Muscle of leg (tissue), 11 donors: ENCODE results near the gene STARD3. TPM values are rescaled to one million over a fixed set of nuclear protein-coding genes. Genes with fewer than 3 reads are reported as not detected.

ENCODE experiments used
- DNase-seq: peaks from one replicate; pipeline ENCODE4 v3.0.0; 2013
- H3K27ac ChIP-seq: one replicate; pipeline ENCODE4 v1.5.1; 2013; ENCODE audit warnings: mild to moderate bottlenecking, low read length, control low read depth
- H3K27me3 ChIP-seq: one replicate; pipeline ENCODE4 v1.6.1; 2013; ENCODE audit warnings: low read length; ENCODE audit not compliant: control insufficient read depth, insufficient read depth
- H3K36me3 ChIP-seq: one replicate; pipeline ENCODE4 v1.6.1; 2013; ENCODE audit warnings: low read length; ENCODE audit not compliant: control insufficient read depth, insufficient read depth
- H3K4me1 ChIP-seq: one replicate; pipeline ENCODE4 v1.6.1; 2013; ENCODE audit warnings: low read length; ENCODE audit not compliant: control insufficient read depth, insufficient read depth
- H3K4me3 ChIP-seq: one replicate; pipeline ENCODE4 v1.5.1; 2013; ENCODE audit warnings: low read length, control low read depth
- H3K9me3 ChIP-seq: replicated peaks from 2 replicates; pipeline ENCODE4 v1.6.1; 2013; ENCODE audit warnings: low read depth, low read length; ENCODE audit not compliant: control insufficient read depth
- WGBS: methylation state at CpG from one replicate; pipeline ENCODE4 v1.1.5; 2013; ENCODE audit warnings: missing lambda C conversion rate; ENCODE audit not compliant: insufficient coverage; 5-methylcytosine and 5-hydroxymethylcytosine counted together
- polyA plus RNA-seq, 8 donors: library from polyadenylated mRNA; unstranded; fragments of 120-200 nt; gene quantifications; one replicate each; pipeline versions ENCODE4 v1.2.1 to v1.2.3, GENCODE V29; 2013; ENCODE audit warnings: inconsistent platforms in 1 of 8, low replicate concordance in 1 of 8; ENCODE audit not compliant: insufficient read length in 8 of 8, insufficient read depth in 1 of 8
- total RNA-seq: library from RNA; stranded (reverse); fragments of 120-200 nt; gene quantifications from one replicate; pipeline ENCODE4 v1.2.4, GENCODE V29; 2013

STARD3 gene
- total and polyA plus RNA-seq, 9 donors, result 12.5 to 41.5 (median 32.5) TPM

DNA sequence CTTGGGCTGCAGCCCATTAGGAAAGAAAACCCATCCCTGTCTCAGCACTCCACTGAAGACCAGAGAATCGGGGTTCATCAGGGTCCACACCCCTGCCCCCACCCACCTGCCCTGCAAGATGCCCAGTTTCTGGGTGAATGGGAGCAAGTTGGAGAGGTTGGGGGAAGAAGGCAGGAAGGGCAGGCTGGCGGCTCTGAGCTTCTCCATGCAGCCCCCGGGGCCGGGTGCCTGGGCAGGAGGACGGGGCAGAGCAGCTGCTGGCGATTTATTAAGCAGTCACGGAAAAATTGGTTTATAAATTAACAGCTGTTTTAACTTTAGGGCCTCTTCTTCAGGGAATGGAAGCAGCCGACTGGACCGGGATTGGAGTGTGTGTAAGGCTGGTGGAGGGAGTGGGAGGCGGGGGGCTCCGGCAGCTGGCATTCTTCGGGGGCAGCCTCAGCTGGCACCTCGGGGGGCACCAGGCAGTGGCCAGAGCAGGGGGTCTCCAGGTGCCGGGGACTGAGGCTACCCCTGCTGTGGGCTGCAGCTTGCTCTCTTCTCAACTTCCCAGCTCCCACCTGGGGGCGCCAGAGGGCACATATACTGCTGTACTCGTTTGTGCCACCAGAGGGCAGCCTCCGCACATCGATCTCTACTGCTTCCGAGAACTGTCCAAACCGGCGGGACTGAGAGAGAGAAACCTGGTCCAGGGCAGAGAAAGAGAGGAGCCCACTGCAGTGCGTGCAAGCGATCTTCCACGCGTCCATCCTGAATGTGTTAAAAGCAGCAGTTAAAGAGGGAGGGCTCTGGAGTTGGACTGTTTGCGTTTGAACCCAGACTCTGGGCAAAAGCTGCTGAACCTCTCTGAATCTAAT is 15.2 kb upstream of the STARD3 start:
- no peak overlapping the region for H3K4me3 ChIP-seq
- DNase-seq, result peak; percentile 89
- WGBS, result 7% methylated on average over 21 of the region's 26 CpGs
- H3K4me1 ChIP-seq, result peaks cover 33% of the 10 kb centered on the region
- no peak overlapping the region for H3K27ac ChIP-seq
- no peaks in the 10 kb centered on the region for H3K9me3 ChIP-seq
- H3K27me3 ChIP-seq, result peaks cover 62% of the 10 kb centered on the region
- no peaks in the 10 kb centered on the region for H3K36me3 ChIP-seq

DNA sequence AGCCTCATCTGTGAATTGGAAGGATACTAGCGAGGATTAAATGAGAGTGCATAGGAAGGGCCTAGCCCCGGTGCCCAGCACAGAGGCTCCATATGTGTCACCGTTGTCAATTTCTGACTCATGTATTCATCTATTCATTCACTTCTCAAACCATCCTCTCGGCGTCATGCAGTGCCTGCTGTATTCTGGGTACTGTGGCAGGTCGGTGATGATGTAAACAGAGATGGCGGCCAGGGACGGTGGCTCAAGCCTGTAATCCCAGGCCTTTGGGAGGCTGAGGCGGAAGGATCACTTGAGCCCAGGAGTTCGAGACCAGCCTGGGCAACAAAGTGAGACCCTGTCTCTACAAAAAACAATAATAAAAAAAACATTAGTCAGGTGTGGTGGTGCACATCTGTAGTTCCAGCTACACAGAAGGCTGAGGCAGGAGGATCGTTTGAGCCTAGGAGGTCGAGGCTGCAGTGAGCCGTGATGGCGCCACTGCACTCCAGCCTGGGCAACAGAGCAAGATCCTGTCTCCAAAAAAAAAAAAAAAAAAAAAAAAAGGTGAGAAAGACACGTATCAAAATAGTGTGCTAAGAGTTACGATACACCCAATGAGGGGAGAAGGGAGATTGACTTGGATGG is 14.5 kb upstream of the STARD3 start:
- Histone ChIP-seq H3K27me3 (peaks cover 61% of the 10 kb centered on the region), H3K27ac (no peak overlapping the region), H3K4me1 (peaks cover 36% of the 10 kb centered on the region), H3K4me3 (no peak overlapping the region), H3K36me3 (no peaks in the 10 kb centered on the region), H3K9me3 (no peaks in the 10 kb centered on the region)
- WGBS, result 59% methylated on average over 5 of the region's 16 CpGs
- DNase-seq, result no peak

DNA sequence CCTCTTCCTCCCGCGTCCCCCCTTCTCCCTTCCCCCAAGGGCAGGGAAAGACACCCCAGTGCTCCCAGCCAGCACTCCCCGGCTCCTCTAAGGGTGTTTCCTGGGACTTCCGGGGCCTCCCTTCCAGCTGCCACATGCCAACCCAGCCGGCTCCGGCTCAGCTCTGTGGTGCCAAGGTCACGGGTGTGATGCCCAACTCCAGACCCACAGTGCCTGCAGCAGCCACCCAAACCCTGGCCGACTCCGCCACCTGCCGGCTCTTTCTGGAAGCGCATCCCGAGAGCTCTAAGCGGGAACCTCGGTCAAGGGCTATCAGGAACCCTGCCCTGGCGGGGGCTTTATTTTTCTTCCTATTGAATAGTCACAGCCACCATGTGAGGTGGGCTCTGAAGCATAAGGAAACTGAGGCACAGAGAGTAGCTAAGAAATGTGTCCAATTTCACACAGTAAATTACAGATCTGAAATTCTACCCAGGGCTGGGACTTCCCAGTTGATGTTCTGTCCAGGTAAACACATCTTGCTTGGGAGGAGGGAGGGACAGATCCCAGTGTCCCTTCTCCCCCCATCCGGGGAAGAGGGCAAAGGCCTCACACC is 13.5 kb upstream of the STARD3 start:
- 5% methylated on average over 14 of the region's 16 CpGs for WGBS
- Histone ChIP-seq H3K9me3 (no peaks in the 10 kb centered on the region), H3K27ac (no peak overlapping the region), H3K36me3 (no peaks in the 10 kb centered on the region), H3K4me1 (peaks cover 32% of the 10 kb centered on the region), H3K27me3 (peaks cover 69% of the 10 kb centered on the region), H3K4me3 (no peak overlapping the region)
- DNase-seq, result peak; percentile 76

DNA sequence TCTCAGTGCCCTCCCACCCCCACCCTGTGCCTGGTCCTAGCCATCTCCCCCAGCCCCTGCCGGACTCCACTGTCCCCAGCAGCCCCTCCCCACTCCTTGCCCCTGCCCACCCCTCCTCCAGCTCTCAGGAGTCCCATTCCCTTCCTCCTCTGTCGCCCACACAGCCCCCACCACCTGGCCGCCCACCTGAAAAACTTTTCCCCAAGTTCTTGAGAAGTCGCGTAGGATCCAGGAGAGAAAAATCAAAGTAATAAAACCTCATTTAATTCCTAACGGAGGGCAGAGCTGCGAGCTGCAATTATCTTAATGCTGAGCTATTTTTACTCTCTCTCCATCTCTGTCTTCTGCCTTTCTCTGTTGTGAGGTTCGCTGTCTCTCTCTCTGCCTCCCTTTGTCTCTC is 12.6 kb upstream of the STARD3 start:
- Histone ChIP-seq H3K27ac (no peak overlapping the region), H3K36me3 (no peaks in the 10 kb centered on the region), H3K9me3 (no peaks in the 10 kb centered on the region), H3K4me3 (no peak overlapping the region), H3K27me3 (peaks cover 69% of the 10 kb centered on the region), H3K4me1 (peaks cover 26% of the 10 kb centered on the region)
- 36% methylated on average over 7 of the region's 8 CpGs for WGBS
- no peak for DNase-seq

DNA sequence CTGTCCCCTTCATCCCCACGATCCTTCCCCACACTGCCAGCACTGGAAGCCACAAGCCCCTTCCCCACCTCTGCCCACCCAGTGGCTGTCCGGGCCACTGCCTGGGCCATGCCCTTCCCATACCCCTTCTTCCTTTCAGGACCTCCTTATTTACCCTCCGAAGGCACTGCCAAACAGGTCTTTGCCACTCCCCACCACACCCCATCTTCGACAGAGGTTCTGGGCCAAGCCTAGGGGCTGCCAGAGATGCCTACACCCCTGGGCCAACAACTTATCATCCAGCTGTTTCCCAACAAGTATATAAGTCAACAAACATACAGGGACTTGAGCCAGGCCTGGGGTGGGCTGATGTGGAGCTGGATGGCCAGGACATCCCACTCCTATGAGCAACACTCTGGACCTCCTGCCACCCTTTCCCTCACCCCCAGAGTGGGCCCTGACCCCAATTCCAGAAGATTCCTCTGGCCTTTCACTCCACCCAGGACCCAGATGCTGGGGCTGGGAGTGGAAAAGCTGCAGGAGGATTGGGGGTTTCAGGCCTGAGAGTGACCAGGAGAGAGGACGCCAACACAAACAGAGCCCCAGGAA is 11.7 kb upstream of the STARD3 start:
- Histone ChIP-seq H3K4me3 (no peak overlapping the region), H3K9me3 (no peaks in the 10 kb centered on the region), H3K36me3 (no peaks in the 10 kb centered on the region), H3K27ac (no peak overlapping the region), H3K27me3 (peaks cover 77% of the 10 kb centered on the region), H3K4me1 (peaks cover 26% of the 10 kb centered on the region)
- peak; percentile 42 for DNase-seq
- 42% methylated on average over 2 of the region's 5 CpGs for WGBS

DNA sequence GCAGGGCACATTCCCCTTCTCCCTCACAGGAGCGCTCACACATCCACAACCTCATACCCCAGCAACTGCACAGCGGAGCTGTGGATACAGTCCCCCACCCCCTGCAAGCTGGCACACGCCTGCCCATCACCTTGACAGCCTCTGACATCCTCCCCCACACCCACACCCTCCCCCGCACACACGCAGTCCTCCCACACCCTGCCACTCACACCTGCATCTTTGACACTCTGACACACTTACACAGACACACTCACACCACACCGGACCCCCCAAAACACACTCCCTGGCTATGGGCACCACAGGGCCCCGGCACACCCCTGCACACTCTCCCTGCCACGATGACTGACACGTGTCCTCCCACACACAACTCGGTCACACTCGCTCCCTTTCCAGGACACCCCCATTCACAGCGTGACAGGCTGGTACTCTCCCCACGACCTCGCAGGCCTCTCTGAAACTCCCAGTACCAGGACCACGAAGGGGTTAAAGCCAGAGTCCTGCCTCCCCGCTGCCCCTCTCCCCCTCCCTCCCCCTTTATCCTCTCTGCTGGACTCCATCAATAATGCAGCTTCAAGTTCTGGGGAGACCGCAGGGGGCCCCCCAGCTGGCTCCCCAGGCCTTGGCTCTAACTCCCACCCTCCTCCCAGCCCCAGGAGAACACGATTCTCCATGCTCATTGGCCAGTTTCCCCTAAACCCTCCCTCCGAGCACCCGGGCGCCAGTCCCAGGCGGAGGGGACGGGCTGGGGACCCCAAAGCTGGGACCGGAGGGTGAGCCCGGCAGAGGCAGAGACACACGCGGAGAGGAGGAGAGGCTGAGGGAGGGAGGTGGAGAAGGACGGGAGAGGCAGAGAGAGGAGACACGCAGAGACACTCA is 10.5 kb upstream of the STARD3 start, which contains the start of gene PPP1R1B:
Gene PPP1R1B (plus strand): TSS at position 782 of the 876 bp plus-strand sequence. CDS start 441 bp downstream, outside the sequence.
- peak within 1 kb of the TSS; percentile 24 for H3K4me3 ChIP-seq
- H3K9me3 ChIP-seq, result no peaks in the 10 kb centered on the region
- no peaks in the 10 kb centered on the region for H3K36me3 ChIP-seq
- 10% methylated on average over 26 of the region's 29 CpGs for WGBS
- no peak within 1 kb of the TSS for H3K27ac ChIP-seq
- DNase-seq, result no peak
- peaks cover 81% of the 10 kb centered on the region for H3K27me3 ChIP-seq
- peaks cover 24% of the 10 kb centered on the region for H3K4me1 ChIP-seq

DNA sequence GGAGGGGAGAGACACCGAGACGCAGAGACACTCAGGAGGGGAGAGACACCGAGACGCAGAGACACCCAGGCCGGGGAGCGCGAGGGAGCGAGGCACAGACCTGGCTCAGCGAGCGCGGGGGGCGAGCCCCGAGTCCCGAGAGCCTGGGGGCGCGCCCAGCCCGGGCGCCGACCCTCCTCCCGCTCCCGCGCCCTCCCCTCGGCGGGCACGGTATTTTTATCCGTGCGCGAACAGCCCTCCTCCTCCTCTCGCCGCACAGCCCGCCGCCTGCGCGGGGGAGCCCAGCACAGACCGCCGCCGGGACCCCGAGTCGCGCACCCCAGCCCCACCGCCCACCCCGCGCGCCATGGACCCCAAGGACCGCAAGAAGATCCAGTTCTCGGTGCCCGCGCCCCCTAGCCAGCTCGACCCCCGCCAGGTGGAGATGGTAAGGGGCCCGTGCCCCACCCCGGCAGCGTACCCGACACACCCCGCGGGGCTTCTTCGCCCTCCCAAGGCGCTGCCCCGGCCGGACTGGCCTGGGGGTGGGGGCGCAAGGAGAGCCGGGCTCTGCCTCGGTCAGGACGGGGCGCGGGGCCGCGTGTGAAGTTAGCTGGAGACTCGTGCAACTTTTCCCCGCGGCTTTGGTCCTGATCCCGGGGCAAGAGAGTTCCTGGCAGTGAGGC is 9.8 kb upstream of the STARD3 start:
- Histone ChIP-seq H3K27me3 (peaks cover 84% of the 10 kb centered on the region), H3K27ac (no peak overlapping the region), H3K4me1 (peaks cover 22% of the 10 kb centered on the region), H3K4me3 (peak overlapping the region; percentile 24), H3K9me3 (no peaks in the 10 kb centered on the region), H3K36me3 (no peaks in the 10 kb centered on the region)
- under 1% methylated on average over 70 of the region's 72 CpGs for whole genome bisulfite sequencing
- no peak for DNase-seq

DNA sequence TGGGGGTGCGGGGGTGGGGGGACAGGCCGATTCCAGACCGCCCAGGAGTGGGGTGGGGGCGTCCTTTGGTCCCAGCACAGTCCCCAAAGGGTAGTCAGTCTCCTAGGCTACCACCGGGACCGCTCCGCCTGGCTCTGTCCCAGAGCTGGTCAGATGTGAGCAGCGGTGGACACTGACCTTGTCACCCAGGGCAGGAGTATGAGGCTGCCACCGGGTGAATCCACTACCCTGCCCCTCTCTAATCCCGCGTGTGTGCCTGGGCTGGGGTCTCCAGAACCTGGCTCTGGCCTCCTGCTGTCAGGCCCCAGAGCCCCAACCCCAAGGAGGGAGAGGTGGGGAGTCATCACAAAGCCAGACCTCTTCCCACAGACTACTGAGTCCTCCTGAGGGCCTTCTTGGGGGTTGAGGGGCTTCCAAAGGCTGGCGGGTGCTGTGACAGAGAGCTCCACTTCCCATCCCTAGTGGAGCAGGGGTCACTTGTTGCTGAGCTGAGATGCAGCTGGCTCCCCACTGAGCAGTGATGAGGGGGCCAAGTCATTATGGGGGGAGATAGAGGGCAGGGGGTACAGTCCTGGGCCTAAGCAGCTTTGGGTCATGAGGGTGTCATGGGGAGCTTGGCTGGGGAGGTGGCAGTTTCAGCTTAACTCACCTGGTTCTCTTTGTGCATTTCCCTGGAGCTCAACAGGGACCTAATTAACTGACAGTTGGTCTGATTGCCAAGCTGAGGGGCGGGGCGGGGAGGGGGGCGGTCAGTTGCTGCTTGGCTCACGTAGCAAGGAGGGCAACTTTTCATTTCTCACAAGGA is 9.0 kb upstream of the STARD3 start:
- H3K27me3 ChIP-seq, result peaks cover 89% of the 10 kb centered on the region
- no peak for DNase-seq
- no peak overlapping the region for H3K4me3 ChIP-seq
- H3K36me3 ChIP-seq, result no peaks in the 10 kb centered on the region
- WGBS, result 13% methylated on average over 12 of the region's 16 CpGs
- peaks cover 18% of the 10 kb centered on the region for H3K4me1 ChIP-seq
- H3K9me3 ChIP-seq, result no peaks in the 10 kb centered on the region
- no peak overlapping the region for H3K27ac ChIP-seq
